GM23338 (cell line): ENCODE measurements around the gene ITGA1. TPM values are rescaled to one million over a fixed set of nuclear protein-coding genes. Genes with fewer than 3 reads are reported as not detected.

ENCODE experiments used
- ATAC-seq: fragments of 200-7000 bp; cut with Tn5 transposase; 3 replicates; pipeline ENCODE4 v1.9.1; 2020
- DNase-seq: peaks from one replicate; pipeline ENCODE4 v3.0.0-alpha.2; 2015; ENCODE audit warnings: low spot score
- H2AFZ ChIP-seq: fragments of 200-600 bp; sonication (generic); 2 replicates; pipeline ENCODE4 v1.8.0; 2016; ENCODE audit warnings: antibody characterized with exemption, mild to moderate bottlenecking, moderate library complexity
- H3F3A ChIP-seq: fragments of 200-600 bp; sonication (generic); replicated peaks from 2 replicates; pipeline ENCODE4 v1.8.0; 2017; ENCODE audit warnings: antibody characterized with exemption, mixed run types, low read depth
- H3K27ac ChIP-seq: fragments of 200-600 bp; sonication (generic); 2 replicates; pipeline ENCODE4 v1.6.1; 2016; ENCODE audit warnings: low read depth
- H3K27me3 ChIP-seq: fragments of 200-600 bp; sonication (generic); 2 replicates; pipeline ENCODE4 v1.8.0; 2016; ENCODE audit warnings: mild to moderate bottlenecking, mixed run types, moderate library complexity; ENCODE audit not compliant: insufficient read depth
- H3K36me3 ChIP-seq: fragments of 200-600 bp; sonication (generic); 2 replicates; pipeline ENCODE4 v1.8.0; 2016; ENCODE audit warnings: mild to moderate bottlenecking; ENCODE audit not compliant: insufficient read depth
- H3K4me1 ChIP-seq: fragments of 200-600 bp; sonication (generic); 2 replicates; pipeline ENCODE4 v1.8.0; 2016; ENCODE audit warnings: mild to moderate bottlenecking, moderate library complexity; ENCODE audit not compliant: insufficient read depth
- H3K4me2 ChIP-seq: fragments of 200-600 bp; sonication (generic); 2 replicates; pipeline ENCODE4 v1.7.1; 2017; ENCODE audit warnings: mixed run types
- H3K4me3 ChIP-seq: fragments of 200-600 bp; sonication (generic); 2 replicates; pipeline ENCODE4 v1.6.1; 2016; ENCODE audit warnings: mixed run types
- H3K79me2 ChIP-seq: fragments of 200-600 bp; sonication (generic); replicated peaks from 2 replicates; pipeline ENCODE4 v1.8.0; 2017; ENCODE audit warnings: mild to moderate bottlenecking; ENCODE audit not compliant: insufficient read depth
- H3K9me2 ChIP-seq: fragments of 200-600 bp; sonication (generic); 2 replicates; pipeline ENCODE4 v1.8.0; 2017; ENCODE audit not compliant: insufficient read depth
- H4K20me1 ChIP-seq: fragments of 200-600 bp; sonication (generic); replicated peaks from 2 replicates; pipeline ENCODE4 v1.8.0; 2017; ENCODE audit warnings: mild to moderate bottlenecking; ENCODE audit not compliant: insufficient read depth
- H3K27ac Mint-ChIP-seq: 2 replicates; pipeline ENCODE4 v1.8.0; 2020; ENCODE audit warnings: inconsistent platforms, mild to moderate bottlenecking, moderate library complexity, mixed read lengths
- H3K27me3 Mint-ChIP-seq: 3 replicates; pipeline ENCODE4 v1.8.0; 2022; ENCODE audit warnings: low read depth, mild to moderate bottlenecking, moderate library complexity, mixed read lengths, inconsistent platforms; ENCODE audit not compliant: insufficient read depth, poor library complexity
- H3K36me3 Mint-ChIP-seq: 3 replicates; pipeline ENCODE4 v1.8.0; 2021; ENCODE audit warnings: low read depth, mild to moderate bottlenecking, inconsistent platforms, moderate library complexity, mixed read lengths
- H3K4me1 Mint-ChIP-seq: 3 replicates; pipeline ENCODE4 v1.8.0; 2020; ENCODE audit warnings: mild to moderate bottlenecking, inconsistent platforms, mixed read lengths
- H3K4me3 Mint-ChIP-seq: 3 replicates; pipeline ENCODE4 v1.8.0; 2021; ENCODE audit warnings: moderate library complexity, mild to moderate bottlenecking, inconsistent platforms, mixed read lengths
- H3K9me3 Mint-ChIP-seq: 3 replicates; pipeline ENCODE4 v1.8.0; 2020; ENCODE audit warnings: moderate library complexity, mild to moderate bottlenecking, inconsistent platforms, mixed read lengths
- CREB1 ChIP-seq: fragments of 250-450 bp; sonication (Bioruptor Pico); IDR thresholded peaks from 2 replicates; pipeline ENCODE4 v1.5.0; 2020; ENCODE audit warnings: low read depth, mild to moderate bottlenecking, moderate library complexity
- CTCF ChIP-seq, 2 experiments: fragments of 200-600 bp in 1 of 2; sonication (generic) in 1 of 2; conservative IDR thresholded peaks; 2 replicates each; pipeline versions ENCODE4 v1.5.1 to v1.6.1; 2016 to 2017; ENCODE audit warnings: antibody characterized with exemption in 2 of 2, low read depth in 2 of 2, mild to moderate bottlenecking in 2 of 2, moderate library complexity in 1 of 2
- ETS1 ChIP-seq: IDR thresholded peaks from 2 replicates; pipeline ENCODE4 v1.6.1; 2016; ENCODE audit warnings: antibody characterized with exemption
- EZH2 ChIP-seq: fragments of 200-600 bp; sonication (generic); IDR thresholded peaks from one replicate; pipeline ENCODE4 v1.8.0; 2017; ENCODE audit warnings: antibody characterized with exemption, mild to moderate bottlenecking, low read depth; ENCODE audit not compliant: unreplicated experiment
- EZH2phosphoT487 ChIP-seq: fragments of 200-600 bp; sonication (generic); IDR thresholded peaks from one replicate; pipeline ENCODE4 v1.8.1; 2018; ENCODE audit warnings: antibody characterized with exemption; ENCODE audit not compliant: unreplicated experiment
- JUNB ChIP-seq: IDR thresholded peaks from one replicate; pipeline ENCODE4 v1.6.1; 2016; ENCODE audit warnings: antibody characterized with exemption; ENCODE audit not compliant: unreplicated experiment
- NANOG ChIP-seq: IDR thresholded peaks from 2 replicates; pipeline ENCODE4 v1.6.1; 2016; ENCODE audit warnings: antibody characterized with exemption, borderline replicate concordance
- POLR2AphosphoS5 ChIP-seq: IDR thresholded peaks from 2 replicates; pipeline ENCODE4 v1.6.1; 2016; ENCODE audit warnings: antibody characterized with exemption, low read depth
- REST ChIP-seq: IDR thresholded peaks from one replicate; pipeline ENCODE4 v1.6.1; 2018; ENCODE audit warnings: antibody characterized with exemption; ENCODE audit not compliant: unreplicated experiment
- STAT1 ChIP-seq: IDR thresholded peaks from one replicate; pipeline ENCODE4 v1.6.1; 2016; ENCODE audit warnings: antibody characterized with exemption; ENCODE audit not compliant: unreplicated experiment
- ZNF114 ChIP-seq: fragments of 250-450 bp; sonication (Bioruptor Pico); IDR thresholded peaks from 2 replicates; pipeline ENCODE4 v1.5.0; 2020; ENCODE audit warnings: mild to moderate bottlenecking, moderate library complexity
- ZNF331 ChIP-seq: fragments of 250-450 bp; sonication (Bioruptor Pico); IDR thresholded peaks from 2 replicates; pipeline ENCODE4 v1.5.0; 2020; ENCODE audit warnings: low read depth, mild to moderate bottlenecking, moderate library complexity
- ZNF462 ChIP-seq: fragments of 250-450 bp; sonication (Bioruptor Pico); IDR thresholded peaks from 2 replicates; pipeline ENCODE4 v1.5.0; 2020; ENCODE audit warnings: mild to moderate bottlenecking, moderate library complexity
- polyA plus RNA-seq: library from polyadenylated mRNA; unstranded; fragments of >200 nt; fragmentation: Nextera tagmentation; extraction: Ambion mirVana; gene quantifications from 2 replicates; pipeline ENCODE4 v1.2.1, GENCODE V29; 2016
- total RNA-seq: library from RNA; depleted of rRNA; stranded (reverse); fragments of >200 nt; shearing (Covaris generic); gene quantifications from 2 replicates; pipeline ENCODE4 v1.2.3, GENCODE V29; 2014

ITGA1 gene
- total and polyA plus RNA-seq, 2 experiments from 2014 or later: 1.8 to 4.9 TPM

GRCh38 chr5:52892242-52892878 is 104.6 kb downstream of the ITGA1 start:
- Histone ChIP-seq H3F3A (no peaks in the 10 kb centered on the region), H3K27ac (no peak overlapping the region), H2AFZ (no peak overlapping the region), H3K9me2 (no peaks in the 10 kb centered on the region), H3K36me3 (no peaks in the 10 kb centered on the region), H3K27me3 (no peaks in the 10 kb centered on the region), H3K4me3 (no peak overlapping the region), H3K4me1 (no peaks in the 10 kb centered on the region), H3K79me2 (no peaks in the 10 kb centered on the region), H4K20me1 (no peaks in the 10 kb centered on the region), H3K4me2 (no peak overlapping the region)
- DNase-seq: no peak
- Mint-ChIP-seq H3K27ac (no peak overlapping the region), H3K4me1 (0 out of 3 replicates have a peak, but pooled peaks cover 2% of the 10 kb centered on the region), H3K9me3 (no peaks in the 10 kb centered on the region), H3K27me3 (no peaks in the 10 kb centered on the region), H3K4me3 (no peak overlapping the region), H3K36me3 (no peaks in the 10 kb centered on the region)
- TF ChIP-seq STAT1 (no peak), CTCF (conservative IDR thresholded peaks at IDR 0.05; ENCODE audit: low read depth in 2 of 2) (no peak), NANOG (no peak), ETS1 (no peak), ZNF114 (CRISPR knock-in tag) (no peak), ZNF331 (no peak), EZH2phosphoT487 (no peak), POLR2AphosphoS5 (no peak), ZNF462 (CRISPR knock-in tag) (no peak), EZH2 (no peak), JUNB (no peak), REST (no peak), CREB1 (CRISPR knock-in tag) (no peak)
- ATAC-seq: no peak
